ENCODE results near the gene LOXL4.

Gene LOXL4

GRCh38 chr10:98224996-98225395 is 43.0 kb downstream of the LOXL4 start:
- Histone ChIP-seq H3K27me3 (replicated peaks) (no peaks in the 10 kb centered on the region), H3K27ac (no peak overlapping the region), H3K36me3 (replicated peaks) (no peaks in the 10 kb centered on the region), H3K4me3 (ENCODE audit: low read depth, low read length) (no peak overlapping the region)
- in situ Hi-C loops (cut with HindIII; ENCODE audit: low pct_ligation_motif_present, low sequenced_read_pairs): no loop called here
- peak; percentile 12 for DNase-seq
- TF ChIP-seq CTCF (IDR thresholded peaks at IDR 0.05; ENCODE audit: low read depth, low read length, missing control alignments): no peak

GRCh38 chr10:98224509-98224908 is 43.5 kb downstream of the LOXL4 start:
- Histone ChIP-seq H3K27ac (no peak overlapping the region), H3K4me3 (ENCODE audit: low read depth, low read length) (no peak overlapping the region), H3K27me3 (replicated peaks) (no peaks in the 10 kb centered on the region), H3K36me3 (replicated peaks) (no peaks in the 10 kb centered on the region)
- no peak for DNase-seq
- TF ChIP-seq CTCF (IDR thresholded peaks at IDR 0.05; ENCODE audit: low read depth, low read length, missing control alignments): no peak
- in situ Hi-C loops (cut with HindIII; ENCODE audit: low pct_ligation_motif_present, low sequenced_read_pairs): no loop called here

- TF ChIP-seq CTCF (IDR thresholded peaks at IDR 0.05; ENCODE audit: low read depth, low read length, missing control alignments): no peak
- Histone ChIP-seq H3K27ac (no peak overlapping the region), H3K36me3 (replicated peaks) (no peaks in the 10 kb centered on the region), H3K27me3 (replicated peaks) (no peaks in the 10 kb centered on the region), H3K4me3 (ENCODE audit: low read depth, low read length) (no peak overlapping the region)
- in situ Hi-C loops (cut with HindIII; ENCODE audit: low pct_ligation_motif_present, low sequenced_read_pairs): no loop called here
- DNase-seq: no peak
These were observed 44.1 kb downstream of the LOXL4 start for GRCh38 chr10:98223874-98224273.

GRCh38 chr10:98217801-98218200 is 50.2 kb downstream of the LOXL4 start:
- in situ Hi-C loops (cut with HindIII; ENCODE audit: low pct_ligation_motif_present, low sequenced_read_pairs): no loop called here
- H3K27ac ChIP-seq: no peak overlapping the region
- H3K4me3 ChIP-seq (ENCODE audit: low read depth, low read length): no peak overlapping the region
- no peak for DNase-seq
- H3K36me3 ChIP-seq (replicated peaks): no peaks in the 10 kb centered on the region
- H3K27me3 ChIP-seq (replicated peaks): no peaks in the 10 kb centered on the region
- no peak for TF ChIP-seq CTCF (IDR thresholded peaks at IDR 0.05; ENCODE audit: low read depth, low read length, missing control alignments)

GRCh38 chr10:98215373-98215772 is 52.6 kb downstream of the LOXL4 start:
- Histone ChIP-seq H3K27ac (no peak overlapping the region), H3K36me3 (replicated peaks) (no peaks in the 10 kb centered on the region), H3K4me3 (ENCODE audit: low read depth, low read length) (no peak overlapping the region), H3K27me3 (replicated peaks) (no peaks in the 10 kb centered on the region)
- DNase-seq: no peak
- in situ Hi-C loops (cut with HindIII; ENCODE audit: low pct_ligation_motif_present, low sequenced_read_pairs): no loop called here
- TF ChIP-seq CTCF (IDR thresholded peaks at IDR 0.05; ENCODE audit: low read depth, low read length, missing control alignments): no peak

- DNase-seq: no peak
- Histone ChIP-seq H3K36me3 (replicated peaks) (no peaks in the 10 kb centered on the region), H3K27me3 (replicated peaks) (no peaks in the 10 kb centered on the region), H3K4me3 (ENCODE audit: low read depth, low read length) (no peak overlapping the region), H3K27ac (no peak overlapping the region)
- in situ Hi-C loops (cut with HindIII; ENCODE audit: low pct_ligation_motif_present, low sequenced_read_pairs): no loop called here
- TF ChIP-seq CTCF (IDR thresholded peaks at IDR 0.05; ENCODE audit: low read depth, low read length, missing control alignments): no peak
These were observed 54.3 kb downstream of the LOXL4 start for GRCh38 chr10:98213740-98214139.
